ENCODE measurements around the gene LTO1. TPM values are rescaled to one million over a fixed set of nuclear protein-coding genes. Genes with fewer than 3 reads are reported as not detected.

LTO1 gene
- total RNA-seq, 4 donors from 2014 or later = 28.3 to 131 (median 54.6) TPM

DNA sequence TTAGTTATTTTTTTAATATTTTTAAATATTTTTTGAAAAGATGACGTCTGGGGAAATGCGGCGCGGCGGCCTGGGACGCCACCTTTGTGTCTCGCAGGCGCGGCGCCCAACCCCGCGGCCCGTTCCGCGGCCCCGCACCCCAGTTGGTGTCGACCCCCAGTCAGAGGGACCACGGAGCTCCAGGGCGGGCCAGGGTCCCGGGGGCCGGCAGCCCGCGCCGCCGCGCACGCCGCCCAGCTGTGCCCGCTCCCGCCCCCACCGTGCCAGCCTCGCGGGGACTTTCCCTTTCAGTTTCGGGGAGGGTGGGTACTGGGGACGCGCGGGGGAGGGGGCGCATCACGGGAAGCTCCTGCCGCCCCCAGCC is 32.6 kb downstream of the LTO1 start:
- DNase-seq = peak; percentile 59
- WGBS, 2 donors (ENCODE audit: low coverage in 1 of 2) = 0% methylated on average over 18 of the region's 40 CpGs; no CpG with 5 or more reads in 1 of the 2 donors
- no peaks in the 10 kb centered on the region for H3K36me3 ChIP-seq
- H3K9me3 ChIP-seq = no peaks in the 10 kb centered on the region
- H3K4me1 ChIP-seq = peaks cover 25 to 65% (median 60%) of the 10 kb centered on the region in 4 donors
- in situ Hi-C loops (cut with MboI; ENCODE audit: low pct_ligation_motif_present in 1 of 4, low pct_unique_long_range_greater_than_20kb in 1 of 4, low sequenced_read_pairs in 3 of 4) = loop anchor here in 2 of 4 donors (5.0 to 25.0 kb wide), 3 partner anchors 205 to 538 kb away; partner anchors contain the start of gene MYEOV (in 1 of the 2)
- H3K4me3 ChIP-seq = peak overlapping the region; percentile 71 to 93 (median 78)
- H3K27ac ChIP-seq = peak overlapping the region; percentile 82 to 89 (median 86)
- peaks cover 47% of the 10 kb centered on the region for H3K27me3 ChIP-seq
- intact Hi-C loops (cut with DNase I; ENCODE audit: low total_unique reads) = no loop called here
- TF ChIP-seq, protein P1, sequence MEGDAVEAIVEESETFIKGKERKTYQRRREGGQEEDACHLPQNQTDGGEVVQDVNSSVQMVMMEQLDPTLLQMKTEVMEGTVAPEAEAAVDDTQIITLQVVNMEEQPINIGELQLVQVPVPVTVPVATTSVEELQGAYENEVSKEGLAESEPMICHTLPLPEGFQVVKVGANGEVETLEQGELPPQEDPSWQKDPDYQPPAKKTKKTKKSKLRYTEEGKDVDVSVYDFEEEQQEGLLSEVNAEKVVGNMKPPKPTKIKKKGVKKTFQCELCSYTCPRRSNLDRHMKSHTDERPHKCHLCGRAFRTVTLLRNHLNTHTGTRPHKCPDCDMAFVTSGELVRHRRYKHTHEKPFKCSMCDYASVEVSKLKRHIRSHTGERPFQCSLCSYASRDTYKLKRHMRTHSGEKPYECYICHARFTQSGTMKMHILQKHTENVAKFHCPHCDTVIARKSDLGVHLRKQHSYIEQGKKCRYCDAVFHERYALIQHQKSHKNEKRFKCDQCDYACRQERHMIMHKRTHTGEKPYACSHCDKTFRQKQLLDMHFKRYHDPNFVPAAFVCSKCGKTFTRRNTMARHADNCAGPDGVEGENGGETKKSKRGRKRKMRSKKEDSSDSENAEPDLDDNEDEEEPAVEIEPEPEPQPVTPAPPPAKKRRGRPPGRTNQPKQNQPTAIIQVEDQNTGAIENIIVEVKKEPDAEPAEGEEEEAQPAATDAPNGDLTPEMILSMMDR (IDR thresholded peaks at IDR 0.05) = no peak
- TF ChIP-seq POLR2A (IDR thresholded peaks at IDR 0.05) (no peak), POLR2AphosphoS5 (IDR thresholded peaks at IDR 0.05) (no peak), EP300 (IDR thresholded peaks at IDR 0.05; ENCODE audit: low read depth) (no peak)

DNA sequence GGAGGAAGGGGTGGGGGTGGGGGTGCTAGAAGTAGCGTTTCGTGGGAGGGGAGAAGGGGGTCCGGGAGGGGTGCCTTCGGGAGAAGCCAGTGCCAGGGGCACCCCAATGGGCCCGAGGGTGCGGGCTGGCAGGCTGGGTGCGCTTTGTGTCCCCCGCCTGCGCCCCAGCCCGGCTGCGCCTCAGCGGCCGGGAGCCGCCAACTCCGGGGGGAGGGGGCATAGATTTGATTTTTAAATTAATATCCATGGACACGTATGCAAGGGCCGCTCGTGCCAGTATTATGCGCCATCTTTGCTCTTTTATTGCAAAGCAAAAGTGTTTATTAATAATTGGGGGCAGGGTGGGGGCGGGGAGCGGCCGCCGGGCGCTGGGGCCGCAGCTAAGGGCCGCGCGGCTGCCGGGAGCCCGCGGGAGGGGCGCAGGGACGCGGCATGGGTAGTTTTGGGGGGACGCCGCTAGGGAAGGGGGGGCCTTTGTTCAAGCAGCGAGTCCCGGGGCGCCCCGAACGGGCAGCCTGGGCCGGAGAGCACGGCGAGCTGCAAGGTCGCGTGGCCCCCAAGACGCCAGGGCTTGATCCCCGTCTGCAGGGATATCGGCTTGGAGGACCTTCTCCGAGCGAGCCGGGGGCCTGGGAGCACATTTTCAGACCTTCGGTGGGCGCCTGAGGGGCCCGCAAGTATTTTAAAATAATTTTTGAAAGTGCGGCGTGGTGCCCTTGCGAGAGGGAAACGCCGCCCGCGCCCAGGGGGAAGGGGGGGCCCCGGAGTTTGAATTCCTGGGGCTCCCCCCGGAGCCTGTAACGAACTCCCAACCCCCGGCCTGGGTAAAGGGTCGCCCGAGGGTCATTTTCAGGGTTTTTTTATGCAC is 33.2 kb downstream of the LTO1 start:
- H3K4me3 ChIP-seq = peak overlapping the region; percentile 71 to 93 (median 78)
- in situ Hi-C loops (cut with MboI; ENCODE audit: low pct_ligation_motif_present in 1 of 4, low pct_unique_long_range_greater_than_20kb in 1 of 4, low sequenced_read_pairs in 3 of 4) (loop anchor here in 2 of 4 donors (5.0 to 25.0 kb wide), 3 partner anchors 205 to 537 kb away; partner anchors contain the start of gene MYEOV (in 1 of the 2)), intact Hi-C loops (cut with DNase I; ENCODE audit: low total_unique reads) (no loop called here)
- peak overlapping the region; percentile 82 to 89 (median 86) for H3K27ac ChIP-seq
- peaks cover 31 to 71% (median 66%) of the 10 kb centered on the region in 4 donors for H3K4me1 ChIP-seq
- no peaks in the 10 kb centered on the region for H3K9me3 ChIP-seq
- DNase-seq = no peak
- no peaks in the 10 kb centered on the region for H3K36me3 ChIP-seq
- peaks cover 53% of the 10 kb centered on the region for H3K27me3 ChIP-seq
- 0 to 1% methylated on average over 8 to 65 of the region's 68 CpGs for WGBS, 2 donors (ENCODE audit: low coverage in 1 of 2)
- TF ChIP-seq POLR2A (IDR thresholded peaks at IDR 0.05) (no peak), EP300 (IDR thresholded peaks at IDR 0.05; ENCODE audit: low read depth) (no peak), POLR2AphosphoS5 (IDR thresholded peaks at IDR 0.05) (no peak)
- TF ChIP-seq, protein P1 (IDR thresholded peaks at IDR 0.05) = no peak

DNA sequence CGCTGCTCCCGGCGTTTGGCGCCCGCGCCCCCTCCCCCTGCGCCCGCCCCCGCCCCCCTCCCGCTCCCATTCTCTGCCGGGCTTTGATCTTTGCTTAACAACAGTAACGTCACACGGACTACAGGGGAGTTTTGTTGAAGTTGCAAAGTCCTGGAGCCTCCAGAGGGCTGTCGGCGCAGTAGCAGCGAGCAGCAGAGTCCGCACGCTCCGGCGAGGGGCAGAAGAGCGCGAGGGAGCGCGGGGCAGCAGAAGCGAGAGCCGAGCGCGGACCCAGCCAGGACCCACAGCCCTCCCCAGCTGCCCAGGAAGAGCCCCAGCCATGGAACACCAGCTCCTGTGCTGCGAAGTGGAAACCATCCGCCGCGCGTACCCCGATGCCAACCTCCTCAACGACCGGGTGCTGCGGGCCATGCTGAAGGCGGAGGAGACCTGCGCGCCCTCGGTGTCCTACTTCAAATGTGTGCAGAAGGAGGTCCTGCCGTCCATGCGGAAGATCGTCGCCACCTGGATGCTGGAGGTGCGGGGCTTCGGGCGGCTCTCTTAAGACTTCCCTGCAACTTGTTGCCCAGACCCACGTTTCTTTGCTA is 34.1 kb downstream of the LTO1 start, which contains the start of gene CCND1:
TSS of gene CCND1 (plus strand) at position 162 of the 587 bp plus-strand sequence. CDS start at position 320, 158 bp downstream.
- WGBS, 2 donors (ENCODE audit: low coverage in 1 of 2) = 0% methylated on average over 1 to 14 of the region's 49 CpGs
- H3K4me1 ChIP-seq = peaks cover 36 to 79% (median 72%) of the 10 kb centered on the region in 4 donors
- DNase-seq = peak; percentile 85
- peak within 1 kb of the TSS; percentile 82 to 89 (median 86) for H3K27ac ChIP-seq
- peaks cover 58% of the 10 kb centered on the region for H3K27me3 ChIP-seq
- in situ Hi-C loops (cut with MboI; ENCODE audit: low pct_ligation_motif_present in 1 of 4, low pct_unique_long_range_greater_than_20kb in 1 of 4, low sequenced_read_pairs in 3 of 4) (loop anchor here in 2 of 4 donors (5.0 to 25.0 kb wide), 3 partner anchors 204 to 536 kb away; partner anchors contain the start of gene MYEOV (in 1 of the 2)), intact Hi-C loops (cut with DNase I; ENCODE audit: low total_unique reads) (no loop called here)
- TF ChIP-seq POLR2A (IDR thresholded peaks at IDR 0.05) (peak; percentile 88), POLR2AphosphoS5 (IDR thresholded peaks at IDR 0.05) (peak; percentile 90 to 92 (median 91)), EP300 (IDR thresholded peaks at IDR 0.05; ENCODE audit: low read depth) (no peak)
- TF ChIP-seq, protein P1 (IDR thresholded peaks at IDR 0.05) = peak in 2 of 5 experiments; percentile 2 to 28
- peak within 1 kb of the TSS; percentile 71 to 93 (median 78) for H3K4me3 ChIP-seq
- no peaks in the 10 kb centered on the region for H3K9me3 ChIP-seq
- no peaks in the 10 kb centered on the region for H3K36me3 ChIP-seq

Measured in transverse colon (tissue), 4 donors.